C4-2B (cell line): ENCODE data around the gene MARK1.

Experiments used
- H3K27ac ChIP-seq: fragments of 450-650 bp; 2 replicates; pipeline ENCODE4 v1.5.1; 2017
- CTCF ChIP-seq: fragments of 450-650 bp; conservative IDR thresholded peaks from 2 replicates; pipeline ENCODE4 v1.5.1; 2017; ENCODE audit warnings: mild to moderate bottlenecking
- ZFX ChIP-seq: fragments of 450-650 bp; IDR thresholded peaks from 2 replicates; pipeline ENCODE4 v1.6.1; 2017

MARK1 gene

DNA sequence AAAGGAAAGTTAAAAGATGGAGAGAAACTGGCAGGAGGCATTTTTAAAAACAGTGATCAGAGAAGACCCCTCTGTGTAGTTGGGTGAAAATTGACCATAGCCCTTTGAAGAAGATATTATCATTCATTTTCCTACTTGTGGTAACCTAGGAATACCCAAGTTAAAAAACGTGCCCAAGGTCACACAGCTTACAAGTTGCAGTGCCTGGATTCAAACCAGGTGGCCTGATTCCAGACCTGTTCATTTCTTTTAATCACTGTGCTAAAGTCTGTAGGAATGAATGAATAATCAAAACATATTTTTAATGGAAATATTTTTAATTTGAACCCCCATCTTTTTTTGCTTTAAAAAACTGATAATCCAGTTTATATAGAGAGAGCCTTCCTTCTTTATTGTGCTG is 35.6 kb downstream of the MARK1 start:
- no peak for TF ChIP-seq ZFX
- TF ChIP-seq CTCF = no peak
- no peak overlapping the region for H3K27ac ChIP-seq

DNA sequence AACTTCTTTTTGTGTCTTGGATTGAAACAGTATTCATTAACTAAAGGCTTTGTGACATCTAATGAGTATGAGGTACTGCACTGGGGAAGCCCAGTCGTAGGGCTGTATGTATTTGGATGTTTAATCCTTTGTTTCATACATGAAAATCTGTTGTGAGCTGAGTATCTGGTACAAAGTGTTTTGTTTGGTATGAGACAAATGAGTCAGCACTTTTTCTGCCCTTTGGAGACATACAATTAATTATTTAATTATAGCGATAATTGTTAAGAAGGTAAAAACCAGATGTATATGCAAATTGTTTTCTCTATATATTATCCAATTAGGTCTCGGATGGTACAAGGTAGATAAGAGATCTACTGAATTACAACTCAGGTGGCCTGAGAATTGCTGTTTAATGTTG is 36.3 kb downstream of the MARK1 start:
- TF ChIP-seq ZFX = no peak
- no peak for TF ChIP-seq CTCF
- no peak overlapping the region for H3K27ac ChIP-seq

- TF ChIP-seq ZFX = no peak
- TF ChIP-seq CTCF = peak; percentile 7; the same call in 1 of the 2 replicates
These were observed 37.7 kb downstream of the MARK1 start for GRCh38 chr1:220565670-220566069.

GRCh38 chr1:220566869-220567268 is 38.9 kb downstream of the MARK1 start:
- TF ChIP-seq CTCF = no peak
- H3K27ac ChIP-seq = no peak overlapping the region

More at GRCh38 chr1:220565670-220566069, 37.7 kb downstream of the MARK1 start:
- H3K27ac ChIP-seq = no peak overlapping the region

DNA sequence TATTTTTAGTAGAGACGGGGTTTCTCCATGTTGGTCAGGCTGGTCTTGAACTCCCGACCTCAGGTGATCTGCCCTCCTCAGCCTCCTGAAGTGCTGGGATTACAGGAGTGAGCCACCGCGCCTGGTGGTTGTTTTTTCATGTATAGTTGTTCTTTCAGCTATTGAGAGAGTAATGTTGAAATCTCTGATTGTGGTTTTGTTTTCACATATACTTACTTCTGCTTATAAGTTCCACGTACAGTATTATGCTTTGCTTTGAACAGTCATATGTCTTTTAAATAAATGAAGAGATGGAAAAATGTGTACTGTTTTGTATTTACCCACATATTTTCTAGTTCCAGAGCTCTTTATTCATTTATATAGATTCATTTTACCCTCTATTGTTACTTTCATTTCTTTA is 44.5 kb downstream of the MARK1 start:
- TF ChIP-seq ZFX (no peak), CTCF (no peak)
- H3K27ac ChIP-seq = no peak overlapping the region

DNA sequence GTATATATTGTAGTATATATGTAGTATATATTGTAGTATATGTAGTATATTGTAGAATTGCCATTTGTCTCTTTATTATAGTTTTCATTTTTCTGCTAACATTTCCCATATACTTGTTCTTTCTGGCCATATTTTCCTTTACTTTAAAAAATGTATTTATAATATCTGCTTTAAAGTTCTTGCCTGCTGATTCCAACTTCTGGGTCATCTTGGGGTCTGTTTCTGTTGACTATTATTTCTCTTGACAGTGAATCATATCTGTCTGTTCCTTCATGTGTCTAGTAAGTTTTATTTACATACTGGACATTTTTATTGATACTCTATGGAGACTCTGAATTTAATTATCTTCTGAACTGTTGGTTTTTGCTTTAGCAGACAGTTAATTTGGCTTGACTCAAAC is 45.9 kb downstream of the MARK1 start:
- no peak overlapping the region for H3K27ac ChIP-seq
- no peak for TF ChIP-seq ZFX
- TF ChIP-seq CTCF = no peak

DNA sequence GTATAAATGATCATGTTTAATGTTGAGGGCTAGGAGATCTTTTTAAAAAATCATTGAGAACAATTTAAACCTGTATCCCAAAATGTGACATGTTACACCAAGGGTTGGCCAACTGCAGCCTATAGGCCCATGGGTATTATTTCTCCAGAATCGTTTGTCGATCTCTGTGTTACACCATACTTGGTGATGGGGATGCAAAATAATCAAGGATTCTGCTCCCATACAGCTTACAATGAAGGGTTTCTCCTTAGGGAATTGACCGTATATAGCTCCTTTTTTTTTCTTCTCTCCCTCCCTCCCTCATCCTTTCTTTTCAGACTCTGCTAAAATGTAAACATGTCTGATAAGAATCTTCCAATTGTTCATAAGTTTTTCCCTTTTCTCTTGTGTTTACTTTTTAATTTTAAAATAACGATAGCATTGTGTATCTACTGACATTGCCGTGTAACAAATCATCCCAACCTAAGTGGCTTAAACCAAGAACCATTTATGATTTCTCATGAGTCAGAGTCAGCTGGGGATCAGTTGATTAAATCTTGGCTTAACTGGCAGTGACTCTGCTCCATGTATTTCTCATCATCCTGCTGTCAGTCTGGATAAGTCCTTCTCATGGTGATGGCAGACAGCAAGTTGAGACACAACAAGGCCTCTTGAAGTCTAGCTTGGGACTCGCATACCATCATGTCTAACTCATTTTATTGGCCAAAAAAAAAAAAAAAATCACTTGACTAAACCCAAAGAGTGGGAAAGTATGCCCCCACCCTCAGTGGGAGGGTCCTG is 48.0 kb downstream of the MARK1 start:
- H3K27ac ChIP-seq = no peak overlapping the region
- TF ChIP-seq CTCF (no peak), ZFX (no peak)
